Hepatocyte (in vitro differentiated cells): Measurements from ENCODE around the gene SCRG1. TPM values are rescaled to one million over a fixed set of nuclear protein-coding genes. Genes with fewer than 3 reads are reported as not detected.

Experiments used
- DNase-seq: peaks from one replicate; pipeline ENCODE4 v3.0.0-alpha.2; 2016; ENCODE audit warnings: low spot score
- H2AFZ ChIP-seq: fragments of 200-600 bp; sonication (generic); 2 replicates; pipeline ENCODE4 v1.6.0; 2016; ENCODE audit warnings: antibody characterized with exemption, mild to moderate bottlenecking
- H3K27ac ChIP-seq: fragments of 200-600 bp; sonication (generic); 2 replicates; pipeline ENCODE4 v1.5.1; 2016; ENCODE audit warnings: mild to moderate bottlenecking
- H3K27me3 ChIP-seq: fragments of 200-600 bp; sonication (generic); 2 replicates; pipeline ENCODE4 v1.6.1; 2016
- H3K36me3 ChIP-seq: fragments of 200-600 bp; sonication (generic); replicated peaks from 2 replicates; pipeline ENCODE4 v1.5.1; 2016; ENCODE audit warnings: low read depth; ENCODE audit not compliant: insufficient read depth
- H3K4me1 ChIP-seq: fragments of 200-600 bp; sonication (generic); 2 replicates; pipeline ENCODE4 v1.5.1; 2016; ENCODE audit warnings: mild to moderate bottlenecking, moderate library complexity; ENCODE audit not compliant: insufficient read depth
- H3K4me2 ChIP-seq: fragments of 200-600 bp; sonication (generic); 2 replicates; pipeline ENCODE4 v1.6.0; 2016
- H3K4me3 ChIP-seq: fragments of 200-600 bp; sonication (generic); 2 replicates; pipeline ENCODE4 v1.5.1; 2016; ENCODE audit warnings: mild to moderate bottlenecking
- H3K79me2 ChIP-seq: fragments of 200-600 bp; sonication (generic); 2 replicates; pipeline ENCODE4 v1.6.0; 2017; ENCODE audit warnings: mild to moderate bottlenecking
- H3K9me2 ChIP-seq: fragments of 200-600 bp; sonication (generic); replicated peaks from 2 replicates; pipeline ENCODE4 v1.6.0; 2017; ENCODE audit warnings: mild to moderate bottlenecking; ENCODE audit not compliant: insufficient read depth
- H3K9me3 ChIP-seq: fragments of 200-600 bp; sonication (generic); 2 replicates; pipeline ENCODE4 v1.5.1; 2016; ENCODE audit warnings: low read depth, mild to moderate bottlenecking
- H4K20me1 ChIP-seq: fragments of 200-600 bp; sonication (generic); 2 replicates; pipeline ENCODE4 v1.6.0; 2016; ENCODE audit warnings: mild to moderate bottlenecking; ENCODE audit not compliant: insufficient read depth, poor library complexity, severe bottlenecking
- EZH2 ChIP-seq: fragments of 200-600 bp; sonication (generic); IDR thresholded peaks from 2 replicates; pipeline ENCODE4 v1.6.1; 2016; ENCODE audit warnings: antibody characterized with exemption, mild to moderate bottlenecking, borderline replicate concordance
- EZH2phosphoT487 ChIP-seq: fragments of 200-600 bp; sonication (generic); IDR thresholded peaks from one replicate; pipeline ENCODE4 v1.6.1; 2018; ENCODE audit warnings: antibody characterized with exemption, mild to moderate bottlenecking, low read depth, moderate library complexity; ENCODE audit not compliant: unreplicated experiment, severe bottlenecking
- WGBS: methylation state at CpG from one replicate; pipeline ENCODE4 v1.1.6; 2016; ENCODE audit warnings: low lambda C conversion rate; ENCODE audit errors: missing lambda C conversion rate; 5-methylcytosine and 5-hydroxymethylcytosine counted together
- polyA plus RNA-seq: library from polyadenylated mRNA; unstranded; fragments of >200 nt; fragmentation: Nextera tagmentation; extraction: Ambion mirVana; gene quantifications from 2 replicates; pipeline ENCODE4 v1.2.1, GENCODE V29; 2016
- total RNA-seq: library from RNA; depleted of rRNA; stranded (reverse); fragments of >200 nt; gene quantifications from 2 replicates; pipeline ENCODE4 v1.2.3, GENCODE V29; 2014
- TF ChIP-seq, protein P1 (sequence below): fragments of 200-600 bp; sonication (generic); IDR thresholded peaks from 2 replicates; pipeline ENCODE4 v1.5.1; 2016; ENCODE audit warnings: antibody characterized with exemption, mild to moderate bottlenecking; ENCODE audit not compliant: poor library complexity

The SCRG1 gene
- total and polyA plus RNA-seq, 2 experiments from 2014 or later: 2.1 to 5.1 TPM

DNA sequence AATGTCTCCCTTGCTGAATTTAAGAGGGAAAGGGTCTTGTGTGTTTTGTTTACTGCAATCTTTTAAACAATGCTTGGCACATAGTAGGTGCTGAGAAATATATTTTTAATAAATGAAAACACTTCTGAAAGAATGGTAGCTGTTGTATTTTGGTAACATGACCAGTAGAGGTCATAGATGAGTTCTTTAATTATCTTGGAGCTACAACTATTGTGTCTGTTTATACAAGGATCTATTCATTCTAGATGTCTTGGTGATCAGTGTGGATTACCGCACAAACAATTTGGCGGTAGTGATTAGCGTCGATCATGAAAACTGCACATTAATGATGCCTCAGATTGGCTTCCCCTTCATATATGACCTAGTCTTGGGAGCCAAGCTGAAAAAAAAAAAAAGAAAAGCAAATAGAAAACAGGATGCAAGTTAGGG is 21.4 kb upstream of the SCRG1 start:
- Histone ChIP-seq H3K79me2 (no peaks in the 10 kb centered on the region), H3K27ac (no peak overlapping the region), H3K9me3 (no peaks in the 10 kb centered on the region), H3K9me2 (no peaks in the 10 kb centered on the region), H3K4me1 (no peaks in the 10 kb centered on the region), H3K4me3 (no peak overlapping the region), H3K4me2 (peak overlapping the region; percentile 30), H2AFZ (no peak overlapping the region), H3K36me3 (no peaks in the 10 kb centered on the region), H4K20me1 (no peaks in the 10 kb centered on the region), H3K27me3 (no peaks in the 10 kb centered on the region)
- DNase-seq: no peak
- WGBS: 29% methylated on average over 4 of the region's 4 CpGs
- TF ChIP-seq EZH2 (no peak), EZH2phosphoT487 (no peak)
- TF ChIP-seq, protein P1, sequence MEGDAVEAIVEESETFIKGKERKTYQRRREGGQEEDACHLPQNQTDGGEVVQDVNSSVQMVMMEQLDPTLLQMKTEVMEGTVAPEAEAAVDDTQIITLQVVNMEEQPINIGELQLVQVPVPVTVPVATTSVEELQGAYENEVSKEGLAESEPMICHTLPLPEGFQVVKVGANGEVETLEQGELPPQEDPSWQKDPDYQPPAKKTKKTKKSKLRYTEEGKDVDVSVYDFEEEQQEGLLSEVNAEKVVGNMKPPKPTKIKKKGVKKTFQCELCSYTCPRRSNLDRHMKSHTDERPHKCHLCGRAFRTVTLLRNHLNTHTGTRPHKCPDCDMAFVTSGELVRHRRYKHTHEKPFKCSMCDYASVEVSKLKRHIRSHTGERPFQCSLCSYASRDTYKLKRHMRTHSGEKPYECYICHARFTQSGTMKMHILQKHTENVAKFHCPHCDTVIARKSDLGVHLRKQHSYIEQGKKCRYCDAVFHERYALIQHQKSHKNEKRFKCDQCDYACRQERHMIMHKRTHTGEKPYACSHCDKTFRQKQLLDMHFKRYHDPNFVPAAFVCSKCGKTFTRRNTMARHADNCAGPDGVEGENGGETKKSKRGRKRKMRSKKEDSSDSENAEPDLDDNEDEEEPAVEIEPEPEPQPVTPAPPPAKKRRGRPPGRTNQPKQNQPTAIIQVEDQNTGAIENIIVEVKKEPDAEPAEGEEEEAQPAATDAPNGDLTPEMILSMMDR: peak; percentile 72

DNA sequence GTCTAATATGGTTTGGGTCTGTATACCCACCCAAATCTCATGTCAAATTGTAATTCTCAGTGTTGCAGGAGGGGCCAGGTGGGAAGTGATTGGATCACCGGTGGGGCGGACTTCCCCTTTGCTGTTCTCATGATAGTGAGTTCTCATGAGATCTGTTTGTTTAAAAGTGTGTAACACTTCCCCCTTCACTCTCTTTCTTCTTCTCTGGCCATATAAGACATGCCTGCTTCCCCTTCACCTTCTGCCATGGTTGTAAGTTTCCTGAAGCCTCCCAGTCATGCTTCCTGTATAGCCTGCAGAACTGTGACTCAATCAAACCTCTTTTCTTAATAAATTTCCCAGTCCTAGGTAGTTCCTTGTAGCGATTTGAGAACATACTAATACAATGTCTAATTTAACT is 19.7 kb upstream of the SCRG1 start:
- H4K20me1 ChIP-seq: no peaks in the 10 kb centered on the region
- no peak overlapping the region for H3K27ac ChIP-seq
- WGBS: 87% methylated on average over 3 of the region's 3 CpGs
- H3K9me3 ChIP-seq: no peaks in the 10 kb centered on the region
- no peaks in the 10 kb centered on the region for H3K4me1 ChIP-seq
- no peak for TF ChIP-seq EZH2phosphoT487
- TF ChIP-seq, protein P1: no peak
- no peak for TF ChIP-seq EZH2
- no peak overlapping the region for H2AFZ ChIP-seq
- no peaks in the 10 kb centered on the region for H3K9me2 ChIP-seq
- H3K4me2 ChIP-seq: no peak overlapping the region
- DNase-seq: no peak
- H3K79me2 ChIP-seq: no peaks in the 10 kb centered on the region
- no peaks in the 10 kb centered on the region for H3K27me3 ChIP-seq
- no peak overlapping the region for H3K4me3 ChIP-seq
- no peaks in the 10 kb centered on the region for H3K36me3 ChIP-seq

- H3K4me2 ChIP-seq: no peak overlapping the region
- no peaks in the 10 kb centered on the region for H4K20me1 ChIP-seq
- DNase-seq: no peak
- H3K27ac ChIP-seq: no peak overlapping the region
- no peaks in the 10 kb centered on the region for H3K9me2 ChIP-seq
- no peaks in the 10 kb centered on the region for H3K9me3 ChIP-seq
- no peaks in the 10 kb centered on the region for H3K79me2 ChIP-seq
- H3K4me3 ChIP-seq: no peak overlapping the region
- H3K4me1 ChIP-seq: no peaks in the 10 kb centered on the region
- TF ChIP-seq, protein P1: no peak
- TF ChIP-seq EZH2: no peak
- no peak for TF ChIP-seq EZH2phosphoT487
- H3K36me3 ChIP-seq: no peaks in the 10 kb centered on the region
- no peaks in the 10 kb centered on the region for H3K27me3 ChIP-seq
- no peak overlapping the region for H2AFZ ChIP-seq
These were observed 18.9 kb upstream of the SCRG1 start for GRCh38 chr4:173417833-173418232.

DNA sequence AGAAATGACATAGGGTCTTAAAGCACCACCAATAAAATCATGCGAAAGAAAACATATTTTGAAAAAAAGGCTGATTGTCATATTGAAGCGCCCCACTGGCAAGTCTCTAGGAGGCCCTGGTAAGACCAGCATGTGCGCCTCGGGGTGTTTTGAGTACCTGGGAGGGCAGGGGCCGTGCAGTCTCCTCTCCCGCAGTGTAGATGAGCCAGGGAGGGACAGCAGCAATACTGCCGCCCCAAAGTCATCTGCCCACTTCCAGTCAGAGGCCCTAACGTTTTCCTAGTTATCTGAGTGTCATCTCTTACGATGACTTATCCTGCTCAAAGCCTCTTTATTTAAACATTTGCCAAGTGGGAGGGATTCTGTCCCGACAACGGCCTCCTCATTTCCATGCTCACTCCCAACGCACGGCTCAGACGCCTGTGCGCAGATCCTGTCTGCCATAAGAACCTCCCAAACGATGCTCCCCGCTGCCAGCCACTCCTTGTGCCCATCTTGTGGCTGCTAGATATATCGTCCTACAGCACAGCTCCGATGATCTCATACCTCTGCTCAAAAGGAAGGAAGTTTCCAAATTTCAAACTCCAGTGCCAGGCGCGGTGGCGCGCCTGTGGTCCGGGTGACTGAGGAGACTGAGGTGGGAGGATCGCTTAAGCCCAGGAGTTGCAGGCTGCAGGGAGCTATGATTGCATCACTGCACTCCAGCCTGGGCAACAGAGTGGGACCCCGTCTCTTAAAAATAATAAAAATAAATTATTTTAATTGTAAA is 17.2 kb upstream of the SCRG1 start:
- no peak overlapping the region for H3K4me2 ChIP-seq
- no peak overlapping the region for H3K4me3 ChIP-seq
- H3K36me3 ChIP-seq: no peaks in the 10 kb centered on the region
- DNase-seq: no peak
- H3K9me3 ChIP-seq: no peaks in the 10 kb centered on the region
- H3K27me3 ChIP-seq: no peaks in the 10 kb centered on the region
- no peaks in the 10 kb centered on the region for H3K9me2 ChIP-seq
- no peak overlapping the region for H3K27ac ChIP-seq
- H3K4me1 ChIP-seq: no peaks in the 10 kb centered on the region
- H2AFZ ChIP-seq: no peak overlapping the region
- H4K20me1 ChIP-seq: no peaks in the 10 kb centered on the region
- no peaks in the 10 kb centered on the region for H3K79me2 ChIP-seq
- 88% methylated on average over 26 of the region's 26 CpGs for WGBS
- TF ChIP-seq EZH2phosphoT487 (no peak), EZH2 (no peak)
- TF ChIP-seq, protein P1: no peak
